K562 (cell line): Measurements from ENCODE around the gene GHR.

Experiments used
- CEBPG ChIP-seq, 3 experiments: fragments of 200-800 bp in 1 of 3; sonication (Bioruptor generic) in 1 of 3; sonication (generic) in 1 of 3; formaldehyde crosslinking in 1 of 3; IDR thresholded peaks in 2 of 3; conservative IDR thresholded peaks in 1 of 3; 2 replicates each; pipeline versions ENCODE4 v1.6.1 to v1.8.0; 2016 to 2022; ENCODE audit warnings: missing compliant biosample characterization in 2 of 3, missing genetic modification characterization in 2 of 3, mild to moderate bottlenecking in 1 of 3, missing genetic modification reagents in 1 of 3
- HDAC6 ChIP-seq: IDR thresholded peaks from 2 replicates; pipeline ENCODE4 v1.6.1; 2012; ENCODE audit warnings: low read depth, mild to moderate bottlenecking, control low read depth, inconsistent platforms, low read length, moderate library complexity
- JUNB ChIP-seq: fragments of 450-650 bp; formaldehyde crosslinking; conservative IDR thresholded peaks from 2 replicates; pipeline ENCODE4 v1.4.0; 2020; ENCODE audit warnings: mild to moderate bottlenecking
- JUND ChIP-seq, 2 experiments: IDR thresholded peaks; 2 replicates in 1 of 2; 3 replicates in 1 of 2; pipeline ENCODE4 v1.6.1; 2011; ENCODE audit warnings: borderline replicate concordance in 2 of 2, low read depth in 2 of 2, low read length in 2 of 2, improper control_type of control experiment in 1 of 2, missing biosample characterization in 1 of 2, missing genetic modification characterization in 1 of 2, missing genetic modification reagents in 1 of 2
- KDM5B ChIP-seq: fragments of 200-600 bp; sonication (generic); IDR thresholded peaks from 2 replicates; pipeline ENCODE4 v1.6.1; 2012; ENCODE audit warnings: low read depth, mild to moderate bottlenecking, moderate library complexity, low read length, control low read depth, inconsistent platforms; ENCODE audit not compliant: insufficient replicate concordance
- RCOR1 ChIP-seq, 2 experiments: IDR thresholded peaks; 2 replicates each; pipeline ENCODE4 v1.6.1; 2012; ENCODE audit warnings: low read depth in 2 of 2, low read length in 2 of 2, borderline replicate concordance in 1 of 2, improper control_type of control experiment in 1 of 2
- TF ChIP-seq, protein P1 (sequence below), 3 experiments: IDR thresholded peaks in 2 of 3; conservative IDR thresholded peaks in 1 of 3; 2 replicates each; pipeline ENCODE4 v1.5.1; 2011 to 2012; ENCODE audit warnings: low read length in 3 of 3, mild to moderate bottlenecking in 3 of 3, control low read depth in 2 of 3, improper control_type of control experiment in 1 of 3, inconsistent platforms in 1 of 3, low read depth in 1 of 3, mixed read lengths in 1 of 3, moderate library complexity in 1 of 3; ENCODE audit not compliant: insufficient read depth in 2 of 3

DNA sequence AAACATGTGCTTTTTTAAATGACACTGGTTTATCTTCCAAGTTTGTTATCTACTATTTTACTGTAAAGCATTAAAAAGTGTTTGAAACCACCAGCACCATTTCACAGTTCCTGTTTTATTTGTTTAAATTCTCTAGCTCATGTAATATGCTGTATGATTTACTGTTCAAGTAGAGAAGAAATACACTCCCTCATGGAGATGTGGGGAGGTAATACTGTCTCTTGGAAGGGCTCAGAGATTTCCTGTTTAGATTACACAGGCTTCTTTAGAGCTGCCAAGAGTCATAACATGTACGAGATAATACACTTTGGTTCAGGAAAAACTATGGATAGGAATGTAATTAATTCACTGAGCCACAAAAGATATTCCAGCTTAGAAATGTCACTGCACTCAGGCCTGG lies 198.4 kb downstream of the GHR start:
- TF ChIP-seq JUND (IDR thresholded peaks at IDR 0.05; ENCODE audit: borderline replicate concordance, low read depth, low read length) (no peak), JUND (tag; IDR thresholded peaks at IDR 0.05; ENCODE audit: borderline replicate concordance, low read depth, low read length) (no peak), KDM5B (no peak), RCOR1 (IDR thresholded peaks at IDR 0.05; ENCODE audit: borderline replicate concordance in 1 of 2, low read depth in 2 of 2, low read length in 2 of 2) (no peak), CEBPG (CRISPR knock-in tag; IDR thresholded peaks at IDR 0.05) (no peak), CEBPG (tag; conservative IDR thresholded peaks at IDR 0.05 in 1 of 2, IDR thresholded peaks at IDR 0.05 in 1 of 2) (no peak), HDAC6 (no peak), JUNB (CRISPR knock-in tag) (no peak)
- TF ChIP-seq, protein P1, sequence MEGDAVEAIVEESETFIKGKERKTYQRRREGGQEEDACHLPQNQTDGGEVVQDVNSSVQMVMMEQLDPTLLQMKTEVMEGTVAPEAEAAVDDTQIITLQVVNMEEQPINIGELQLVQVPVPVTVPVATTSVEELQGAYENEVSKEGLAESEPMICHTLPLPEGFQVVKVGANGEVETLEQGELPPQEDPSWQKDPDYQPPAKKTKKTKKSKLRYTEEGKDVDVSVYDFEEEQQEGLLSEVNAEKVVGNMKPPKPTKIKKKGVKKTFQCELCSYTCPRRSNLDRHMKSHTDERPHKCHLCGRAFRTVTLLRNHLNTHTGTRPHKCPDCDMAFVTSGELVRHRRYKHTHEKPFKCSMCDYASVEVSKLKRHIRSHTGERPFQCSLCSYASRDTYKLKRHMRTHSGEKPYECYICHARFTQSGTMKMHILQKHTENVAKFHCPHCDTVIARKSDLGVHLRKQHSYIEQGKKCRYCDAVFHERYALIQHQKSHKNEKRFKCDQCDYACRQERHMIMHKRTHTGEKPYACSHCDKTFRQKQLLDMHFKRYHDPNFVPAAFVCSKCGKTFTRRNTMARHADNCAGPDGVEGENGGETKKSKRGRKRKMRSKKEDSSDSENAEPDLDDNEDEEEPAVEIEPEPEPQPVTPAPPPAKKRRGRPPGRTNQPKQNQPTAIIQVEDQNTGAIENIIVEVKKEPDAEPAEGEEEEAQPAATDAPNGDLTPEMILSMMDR (IDR thresholded peaks at IDR 0.05 in 2 of 3, conservative IDR thresholded peaks at IDR 0.05 in 1 of 3; ENCODE audit: insufficient read depth in 2 of 3, low read depth in 1 of 3, low read length in 3 of 3), result no peak
